RKO (cell line): Measurements from ENCODE around the gene TSHZ3.

ENCODE experiments used
- DNase-seq: peaks from one replicate; pipeline ENCODE4 v3.0.0-alpha.2; 2016; ENCODE audit warnings: low spot score

TSHZ3 gene

GRCh38 chr19:31231237-31231636, 118.0 kb downstream of the TSHZ3 start:
- no peak for DNase-seq

GRCh38 chr19:31226151-31226935, 122.9 kb downstream of the TSHZ3 start:
- DNase-seq = no peak
